Measurements from ENCODE around the gene PLCB1. TPM values are rescaled to one million over a fixed set of nuclear protein-coding genes. Genes with fewer than 3 reads are reported as not detected.

Gene PLCB1
- total and polyA plus RNA-seq, 2 donors (not counting 1 experiment from before 2014, with no cell fraction given): 13.4 to 23.3 TPM

- Histone ChIP-seq H3K27me3 (ENCODE audit: control insufficient read depth, insufficient read depth, low read length) (no peaks in the 10 kb centered on the region), H3K4me2 (ENCODE audit: extremely low read depth, insufficient read depth, low read length) (no peak overlapping the region), H3K4me1 (ENCODE audit: control insufficient read depth, extremely low read depth, insufficient read depth, low read length) (no peaks in the 10 kb centered on the region), H3K9ac (ENCODE audit: insufficient read depth, low read length) (no peak overlapping the region), H3K27ac (ENCODE audit: insufficient read depth, low read length) (no peak overlapping the region), H3K9me3 (ENCODE audit: control insufficient read depth, insufficient read depth, low read depth, low read length) (no peaks in the 10 kb centered on the region), H3K79me2 (ENCODE audit: control insufficient read depth, insufficient read depth, low read length) (no peaks in the 10 kb centered on the region), H3K36me3 (ENCODE audit: control insufficient read depth, insufficient read depth, low read length) (no peaks in the 10 kb centered on the region), H2AFZ (ENCODE audit: low read length) (no peak overlapping the region), H3K4me3 (replicated peaks in 1 of 4; ENCODE audit: control extremely low read depth in 1 of 4, insufficient read depth in 1 of 4, low read depth in 3 of 4, low read length in 4 of 4) (no peak overlapping the region), H4K20me1 (ENCODE audit: control insufficient read depth, extremely low read depth, insufficient read depth, low read length) (no peaks in the 10 kb centered on the region)
- DNase-seq (ENCODE audit: low read depth in 2 of 2): no peak
- TF ChIP-seq EZH2 (IDR thresholded peaks at IDR 0.05; ENCODE audit: low read length, missing control alignments) (no peak), CTCF (conservative IDR thresholded peaks at IDR 0.05 in 1 of 2, IDR thresholded peaks at IDR 0.05 in 1 of 2; ENCODE audit: low read depth in 1 of 2, low read length in 2 of 2) (no peak)
Measured at GRCh38 chr20:8663424-8663823, 531.4 kb downstream of the PLCB1 start.

- Histone ChIP-seq H3K4me3 (replicated peaks in 1 of 4; ENCODE audit: control extremely low read depth in 1 of 4, insufficient read depth in 1 of 4, low read depth in 3 of 4, low read length in 4 of 4) (no peak overlapping the region), H3K79me2 (ENCODE audit: control insufficient read depth, insufficient read depth, low read length) (no peaks in the 10 kb centered on the region)
Measured at GRCh38 chr20:8664778-8665177, 532.7 kb downstream of the PLCB1 start.

GRCh38 chr20:8667306-8667705 is 535.2 kb downstream of the PLCB1 start:
- Histone ChIP-seq H3K27me3 (ENCODE audit: control insufficient read depth, insufficient read depth, low read length) (no peaks in the 10 kb centered on the region), H4K20me1 (ENCODE audit: control insufficient read depth, extremely low read depth, insufficient read depth, low read length) (no peaks in the 10 kb centered on the region), H3K27ac (ENCODE audit: insufficient read depth, low read length) (no peak overlapping the region), H3K4me2 (ENCODE audit: extremely low read depth, insufficient read depth, low read length) (no peak overlapping the region), H3K4me1 (ENCODE audit: control insufficient read depth, extremely low read depth, insufficient read depth, low read length) (no peaks in the 10 kb centered on the region), H2AFZ (ENCODE audit: low read length) (no peak overlapping the region), H3K9me3 (ENCODE audit: control insufficient read depth, insufficient read depth, low read depth, low read length) (no peaks in the 10 kb centered on the region), H3K36me3 (ENCODE audit: control insufficient read depth, insufficient read depth, low read length) (no peaks in the 10 kb centered on the region), H3K4me3 (replicated peaks in 1 of 4; ENCODE audit: control extremely low read depth in 1 of 4, insufficient read depth in 1 of 4, low read depth in 3 of 4, low read length in 4 of 4) (no peak overlapping the region), H3K79me2 (ENCODE audit: control insufficient read depth, insufficient read depth, low read length) (no peaks in the 10 kb centered on the region), H3K9ac (ENCODE audit: insufficient read depth, low read length) (no peak overlapping the region)
- TF ChIP-seq EZH2 (IDR thresholded peaks at IDR 0.05; ENCODE audit: low read length, missing control alignments) (no peak), CTCF (conservative IDR thresholded peaks at IDR 0.05 in 1 of 2, IDR thresholded peaks at IDR 0.05 in 1 of 2; ENCODE audit: low read depth in 1 of 2, low read length in 2 of 2) (no peak)
- DNase-seq (ENCODE audit: low read depth in 2 of 2): no peak

More at GRCh38 chr20:8664778-8665177, 532.7 kb downstream of the PLCB1 start:
- Histone ChIP-seq H3K9me3 (ENCODE audit: control insufficient read depth, insufficient read depth, low read depth, low read length) (no peaks in the 10 kb centered on the region), H3K36me3 (ENCODE audit: control insufficient read depth, insufficient read depth, low read length) (no peaks in the 10 kb centered on the region), H3K4me2 (ENCODE audit: extremely low read depth, insufficient read depth, low read length) (no peak overlapping the region), H3K27ac (ENCODE audit: insufficient read depth, low read length) (no peak overlapping the region), H2AFZ (ENCODE audit: low read length) (no peak overlapping the region), H3K4me1 (ENCODE audit: control insufficient read depth, extremely low read depth, insufficient read depth, low read length) (no peaks in the 10 kb centered on the region), H3K9ac (ENCODE audit: insufficient read depth, low read length) (no peak overlapping the region), H3K27me3 (ENCODE audit: control insufficient read depth, insufficient read depth, low read length) (no peaks in the 10 kb centered on the region), H4K20me1 (ENCODE audit: control insufficient read depth, extremely low read depth, insufficient read depth, low read length) (no peaks in the 10 kb centered on the region)
- TF ChIP-seq CTCF (conservative IDR thresholded peaks at IDR 0.05 in 1 of 2, IDR thresholded peaks at IDR 0.05 in 1 of 2; ENCODE audit: low read depth in 1 of 2, low read length in 2 of 2) (no peak), EZH2 (IDR thresholded peaks at IDR 0.05; ENCODE audit: low read length, missing control alignments) (no peak)
- DNase-seq (ENCODE audit: low read depth in 2 of 2): no peak
